Endometrium (tissue), 2 donors: ENCODE measurements around the gene MYLK.

Experiments
- FAIRE-seq: peaks from 2 replicates; lab custom pipeline; 2012; peaks lifted over from hg19 to GRCh38; lab: Jason Lieb, UNC
- donor health status: control.
- donor health status: control.

Gene MYLK

DNA sequence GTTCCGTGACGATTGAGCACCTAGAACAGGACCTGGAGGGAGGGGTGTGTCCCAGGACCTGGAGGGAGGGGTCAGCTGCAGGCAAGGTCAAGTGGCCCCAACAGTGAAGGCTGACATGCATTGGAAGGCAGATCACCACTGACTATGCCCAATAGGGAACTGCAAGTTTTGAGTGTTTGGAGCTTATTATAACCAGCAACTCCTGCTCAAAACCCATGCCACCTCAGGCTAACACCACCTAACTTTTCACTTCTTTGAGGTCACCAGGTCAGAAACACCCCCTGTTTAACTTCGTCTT, 93.1 kb downstream of the MYLK start:
- FAIRE-seq: no peak

DNA sequence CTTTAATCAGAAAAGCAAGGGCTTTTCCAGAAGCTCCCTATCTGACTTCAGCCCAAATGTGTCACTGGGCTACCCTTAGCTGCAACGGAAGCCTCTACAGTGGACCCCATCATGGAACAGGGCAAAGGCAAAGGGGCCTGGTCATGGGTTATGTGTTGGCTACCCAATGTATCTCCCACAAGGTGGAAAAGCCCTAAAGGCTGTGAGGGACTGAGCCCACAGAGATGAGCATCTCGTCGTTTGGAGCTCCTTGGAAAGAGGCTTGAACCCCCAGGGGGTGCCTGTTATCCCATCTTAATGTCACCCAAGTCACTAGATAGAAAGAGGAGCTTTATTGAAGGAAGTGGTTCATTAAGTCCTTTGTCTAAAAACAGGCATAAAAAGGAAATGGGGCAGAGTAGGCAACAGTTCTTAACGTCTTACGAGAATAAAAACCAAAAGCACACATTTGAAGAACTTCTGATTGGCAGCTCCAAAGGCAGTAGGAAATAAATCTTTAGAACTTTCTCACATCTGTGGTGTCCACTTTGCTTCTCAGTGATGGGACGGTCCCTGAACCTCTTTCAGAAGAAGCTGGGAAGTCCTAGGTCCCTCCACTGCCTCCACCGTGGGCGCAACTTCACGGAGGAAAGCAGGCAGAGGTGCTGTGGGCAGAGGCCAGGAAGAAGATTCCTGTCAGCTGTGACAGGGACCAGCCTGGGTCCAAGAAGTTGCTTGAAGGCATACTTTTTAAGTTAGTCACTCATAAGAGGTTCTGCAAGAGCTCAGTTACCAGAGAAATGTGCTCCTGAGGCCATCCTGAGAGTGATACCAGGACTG, 93.7 kb downstream of the MYLK start:
- no peak for FAIRE-seq

DNA sequence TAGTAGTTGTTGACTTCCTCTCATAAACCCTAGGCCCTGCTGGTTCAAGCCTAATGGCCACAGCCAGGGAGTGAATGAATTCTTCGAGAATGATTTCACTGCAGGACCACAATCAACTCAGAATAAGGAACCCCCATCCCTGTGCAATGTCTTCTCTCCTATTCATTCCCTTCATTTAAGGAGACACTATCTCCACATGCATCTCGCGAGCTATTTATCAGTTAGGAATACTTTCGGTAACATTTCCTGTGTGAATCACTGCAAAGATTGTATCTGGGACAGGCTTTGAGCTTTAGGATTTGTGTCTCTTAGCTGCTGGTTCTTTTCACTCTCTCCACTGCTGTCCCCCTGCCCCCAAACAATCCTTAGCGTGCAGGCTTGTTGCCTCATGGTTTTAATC, 94.4 kb downstream of the MYLK start:
- no peak for FAIRE-seq

DNA sequence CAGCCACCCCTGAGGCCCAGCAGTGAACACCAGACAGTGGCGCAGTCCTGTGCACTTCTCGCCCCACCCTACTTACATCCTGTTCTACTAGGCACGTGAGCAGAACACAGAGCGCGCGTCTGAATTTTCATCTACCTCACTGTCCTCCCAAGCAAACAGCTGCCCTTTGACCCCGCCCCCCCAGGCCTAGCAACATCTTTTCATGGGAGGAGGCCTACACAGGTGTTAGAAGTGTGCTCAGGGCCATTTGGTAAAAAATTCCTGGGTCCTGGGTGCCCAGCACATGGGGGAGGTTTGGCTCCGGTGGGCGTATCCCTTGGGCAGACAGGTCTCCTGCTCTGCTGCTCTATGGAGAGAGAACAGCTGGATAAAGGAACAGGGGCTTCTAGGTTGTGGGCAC, 95.0 kb downstream of the MYLK start:
- FAIRE-seq: no peak

DNA sequence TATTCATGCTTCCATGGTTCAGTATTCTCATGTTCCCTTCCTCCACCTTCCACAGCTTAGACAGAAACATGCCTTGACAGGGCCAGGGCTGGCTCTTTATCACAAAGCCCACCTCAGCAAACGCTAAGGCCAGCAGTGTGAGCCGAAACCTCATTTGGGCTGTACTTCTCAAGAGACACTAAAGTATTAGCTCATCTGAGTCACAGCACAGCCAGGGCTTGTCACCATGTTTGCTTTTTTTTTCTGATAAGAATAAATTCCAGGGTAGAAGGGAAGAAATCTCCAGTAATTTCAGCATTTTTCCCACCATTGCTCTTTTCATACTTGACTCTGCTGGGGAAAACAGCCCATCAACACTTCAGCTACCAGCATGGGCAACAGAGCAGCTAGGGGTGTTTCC, 95.4 kb downstream of the MYLK start:
- FAIRE-seq: no peak

DNA sequence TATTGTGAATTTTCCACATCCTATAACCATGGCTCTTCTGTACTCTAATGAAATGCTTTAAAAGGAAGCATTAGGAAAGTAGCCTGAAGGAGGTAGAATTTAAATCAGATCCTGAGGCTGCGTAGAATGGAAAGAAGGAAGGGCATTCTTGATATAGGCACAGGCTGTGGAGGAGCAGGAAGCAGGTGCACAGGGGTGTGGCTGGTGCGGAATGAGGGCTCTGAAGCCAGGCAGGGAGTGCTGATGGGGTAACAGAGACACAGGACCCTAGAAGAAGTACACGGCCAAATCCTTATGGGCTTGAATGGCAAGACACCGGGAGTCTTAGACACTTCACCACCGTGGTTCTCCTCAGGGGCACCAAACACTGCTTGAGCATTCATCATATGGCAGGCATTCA, 97.0 kb downstream of the MYLK start:
- no peak for FAIRE-seq

DNA sequence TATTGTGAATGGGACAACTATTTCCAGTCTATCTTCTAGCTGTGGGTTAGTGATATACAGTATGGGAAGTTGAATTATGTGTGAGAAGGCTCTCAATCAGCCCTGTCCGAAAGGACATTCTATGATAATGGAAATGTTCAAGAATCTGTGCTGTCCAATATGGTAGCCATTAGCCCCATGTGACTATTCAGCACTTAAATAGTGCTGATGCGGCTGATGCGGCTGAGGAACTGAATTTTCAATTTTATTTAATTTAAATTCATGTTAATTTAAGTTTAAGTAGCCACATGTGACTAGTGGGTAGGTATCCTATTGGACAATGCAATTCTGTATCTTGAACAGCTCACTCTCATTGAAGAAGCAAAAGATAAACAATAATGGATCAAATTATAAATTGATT, 98.5 kb downstream of the MYLK start:
- FAIRE-seq: no peak

DNA sequence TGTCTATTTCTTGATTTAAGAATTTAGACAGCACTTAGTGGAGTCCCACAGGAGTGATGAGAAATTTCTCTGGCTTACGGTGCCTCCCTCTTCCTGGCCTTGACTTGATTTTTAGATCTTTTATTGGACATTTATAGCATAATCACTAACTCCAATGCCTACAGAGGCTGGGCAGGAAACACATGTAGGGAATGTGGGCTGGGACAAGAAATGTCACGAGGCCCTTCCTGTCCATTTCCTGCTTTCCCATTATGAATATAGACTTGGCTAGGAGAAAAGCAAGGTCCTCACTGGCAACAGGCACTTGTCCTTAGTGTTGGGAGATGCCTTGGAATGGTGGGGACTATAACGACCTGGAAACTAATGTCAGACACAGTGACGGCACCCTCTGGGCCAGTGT, 100.3 kb downstream of the MYLK start:
- no peak for FAIRE-seq

DNA sequence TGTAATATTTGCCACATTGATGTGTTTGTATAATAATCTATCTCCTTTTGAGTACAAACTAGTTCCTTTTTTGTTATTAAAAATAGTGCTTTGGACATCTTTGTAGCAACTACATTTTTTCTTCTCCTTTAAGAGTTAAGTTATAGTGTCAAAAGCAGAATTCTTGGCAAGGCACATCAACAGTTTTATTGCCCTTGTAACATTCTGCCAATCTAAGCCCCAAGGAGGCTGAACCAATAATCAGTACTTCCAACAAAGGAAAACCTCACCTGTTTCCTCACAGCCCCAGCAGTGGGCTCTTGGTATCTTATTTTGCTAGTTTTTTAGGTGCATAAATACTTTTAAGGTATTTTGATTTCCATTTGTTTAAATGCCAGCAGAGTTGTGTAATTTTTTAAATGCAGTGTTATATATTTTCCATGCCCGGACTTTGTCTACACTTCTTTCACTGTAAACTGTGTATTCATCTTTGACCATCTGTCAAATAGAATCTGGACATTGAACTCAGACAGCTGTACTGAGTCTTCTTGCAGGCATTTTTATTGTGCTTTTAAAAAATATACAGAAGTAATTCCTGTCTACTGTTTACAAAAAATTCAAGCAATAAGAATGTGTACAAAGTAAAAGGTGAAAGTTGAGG, 101.0 kb downstream of the MYLK start:
- no peak for FAIRE-seq

DNA sequence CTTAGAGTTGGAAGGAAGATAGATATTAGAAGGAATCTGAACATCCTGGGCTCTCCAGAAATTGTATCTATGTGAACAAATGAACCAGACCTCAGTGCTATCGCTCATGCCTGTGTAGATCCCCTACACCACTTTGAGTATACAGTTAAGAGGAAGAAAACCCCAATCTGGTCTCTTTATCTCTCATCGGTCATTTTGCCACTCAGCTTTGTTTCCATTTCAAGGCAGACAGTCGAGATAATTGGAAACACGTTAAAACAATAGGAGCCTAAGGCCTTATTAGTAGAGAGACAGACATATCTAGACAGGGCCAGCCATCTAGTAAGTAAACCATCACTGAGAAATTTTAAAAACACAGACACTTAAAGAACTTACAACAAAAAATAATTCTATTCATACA, 101.6 kb downstream of the MYLK start:
- FAIRE-seq: no peak

DNA sequence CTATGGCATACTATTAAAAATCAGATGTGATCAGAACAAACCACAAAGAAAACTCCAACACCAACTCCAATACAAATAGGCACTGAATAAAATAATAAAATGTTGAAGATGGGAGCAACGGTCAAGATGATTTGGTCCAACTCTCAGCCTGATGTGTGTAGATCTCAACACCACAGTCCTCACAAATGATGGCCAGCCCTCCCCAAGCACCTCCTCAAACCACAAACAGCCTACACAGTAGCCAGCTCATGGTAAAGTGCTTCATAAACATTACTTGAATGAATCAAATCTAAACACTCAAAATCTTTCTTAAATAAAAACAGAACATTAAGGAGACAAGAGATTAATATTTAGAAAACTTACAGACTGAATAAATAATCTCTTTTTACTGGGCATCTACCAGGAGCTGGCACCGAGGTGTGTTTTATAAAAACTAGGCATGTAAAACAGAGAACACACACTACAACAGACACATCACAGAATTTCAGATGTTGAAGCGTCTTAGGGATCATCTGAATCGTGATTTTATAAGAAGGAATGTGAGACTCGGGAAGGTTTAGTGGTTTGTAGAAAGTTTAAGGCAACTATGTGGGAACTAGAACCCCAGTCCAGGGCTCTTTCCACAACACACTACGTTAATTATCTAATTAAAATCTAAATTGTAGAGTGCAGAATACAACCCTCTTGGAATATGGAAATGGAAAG, 102.4 kb downstream of the MYLK start:
- no peak for FAIRE-seq

DNA sequence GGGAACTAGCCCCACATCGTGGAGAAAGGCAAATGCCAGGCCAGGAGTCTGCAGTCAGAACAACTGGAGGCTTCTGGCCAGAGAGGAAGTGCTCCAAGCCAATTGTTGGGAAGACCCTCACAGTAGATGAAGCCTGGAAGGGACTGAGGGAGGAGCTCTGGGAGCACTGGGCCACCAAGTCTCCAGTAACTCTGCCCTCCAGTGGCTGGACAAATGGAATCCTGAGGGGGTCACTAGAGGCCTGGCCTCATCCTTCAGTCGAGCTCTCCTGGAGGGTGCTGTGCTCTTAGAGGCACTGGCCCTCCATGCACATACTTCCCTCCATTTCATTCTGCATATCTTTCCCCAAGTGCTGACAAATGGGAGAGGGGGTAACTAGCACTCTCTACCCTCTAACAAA, 103.0 kb downstream of the MYLK start:
- FAIRE-seq: no peak

DNA sequence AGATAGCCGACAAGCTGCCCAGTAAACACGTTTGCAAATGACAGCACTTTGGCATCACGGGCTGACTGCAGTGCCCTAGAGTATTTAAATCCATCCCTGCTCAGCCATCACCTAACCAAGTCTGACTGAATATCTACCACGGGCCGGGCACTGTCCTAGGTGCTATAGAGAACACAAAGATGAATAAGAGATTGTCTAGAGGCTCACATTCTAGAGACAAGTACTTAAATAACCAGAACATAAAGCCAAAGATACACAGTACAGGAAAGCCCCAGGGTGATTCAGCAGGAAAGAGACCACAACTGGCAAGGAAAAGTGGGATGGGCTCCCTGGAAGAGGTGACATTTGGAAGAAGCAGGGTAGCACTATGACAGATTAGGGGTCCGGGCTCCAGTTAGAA, 103.5 kb downstream of the MYLK start:
- no peak for FAIRE-seq

DNA sequence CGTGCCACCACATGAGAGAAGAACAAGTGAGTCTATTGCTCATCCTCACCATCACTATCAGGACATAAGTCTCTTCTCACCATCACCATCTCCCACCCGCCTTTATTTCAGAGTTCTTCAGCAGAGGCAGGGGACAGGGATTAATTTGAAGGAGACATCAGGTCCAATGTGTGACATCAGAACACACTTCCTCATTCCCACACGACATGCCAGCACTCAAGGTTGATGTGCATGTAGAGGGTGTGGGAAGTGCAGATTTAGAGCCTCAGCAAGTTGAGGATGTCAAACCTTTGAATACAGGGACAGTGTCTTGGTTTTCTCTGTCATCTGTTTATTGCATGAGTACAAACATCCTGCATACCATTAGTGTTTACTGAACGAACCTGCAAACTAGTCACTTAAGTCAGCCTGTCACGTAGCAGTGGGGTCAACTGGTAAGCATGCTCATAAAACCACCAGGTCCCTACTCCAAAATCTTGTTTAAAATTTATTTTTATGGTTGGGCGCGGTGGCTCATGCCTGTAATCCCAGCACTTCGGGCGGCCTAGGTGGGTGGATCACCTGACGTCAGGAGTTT, 104.4 kb downstream of the MYLK start:
- FAIRE-seq: no peak

DNA sequence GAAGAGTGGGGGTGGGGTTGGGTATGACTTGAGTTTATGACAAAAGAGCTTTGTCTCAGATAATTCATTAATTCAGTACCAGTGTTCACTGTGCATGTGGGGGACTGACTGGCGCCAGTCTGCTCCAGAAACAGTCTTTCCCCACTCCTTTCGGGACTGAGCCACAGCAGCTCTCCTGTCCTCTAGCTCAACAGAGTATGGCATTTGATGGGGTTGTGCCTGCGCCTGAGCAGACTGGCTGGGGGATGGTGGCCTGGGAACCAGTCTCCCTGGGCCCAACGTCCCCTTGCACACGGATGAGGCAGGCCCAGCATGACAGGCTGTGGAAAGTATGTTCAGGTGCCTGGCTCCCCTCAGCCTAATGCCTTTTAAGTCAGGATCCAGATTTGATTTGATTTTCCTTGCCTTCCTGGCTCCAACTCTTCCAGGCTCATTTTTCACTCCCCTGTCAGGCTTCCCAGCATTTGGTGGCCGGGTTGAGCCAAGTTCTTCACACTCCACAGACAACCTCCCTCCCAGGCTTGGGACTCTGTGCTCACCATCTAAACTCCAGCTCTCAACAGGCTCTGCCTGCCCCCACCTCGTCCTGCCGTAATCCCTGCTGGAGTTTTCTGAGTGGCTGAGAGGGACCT, 105.0 kb downstream of the MYLK start:
- no peak for FAIRE-seq

DNA sequence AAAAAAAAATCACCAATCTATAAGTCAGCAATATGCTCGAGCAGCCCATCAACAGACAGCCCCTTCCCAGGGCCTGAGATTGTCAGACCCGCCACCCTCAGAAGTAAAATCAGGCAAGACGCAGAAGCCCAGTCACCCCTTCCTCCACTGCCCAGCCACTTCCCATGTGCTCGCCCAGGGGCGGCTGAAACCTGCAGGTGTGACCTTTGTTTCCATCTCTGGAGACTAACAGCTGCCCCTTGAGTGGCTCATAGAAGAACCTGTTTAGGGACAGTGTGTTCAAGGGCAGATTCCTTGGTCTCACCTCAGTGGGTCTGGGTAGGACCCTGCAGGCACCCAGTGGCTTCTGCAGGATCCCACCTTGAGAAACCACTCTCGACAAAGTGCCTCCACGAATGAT, 105.6 kb downstream of the MYLK start:
- no peak for FAIRE-seq

DNA sequence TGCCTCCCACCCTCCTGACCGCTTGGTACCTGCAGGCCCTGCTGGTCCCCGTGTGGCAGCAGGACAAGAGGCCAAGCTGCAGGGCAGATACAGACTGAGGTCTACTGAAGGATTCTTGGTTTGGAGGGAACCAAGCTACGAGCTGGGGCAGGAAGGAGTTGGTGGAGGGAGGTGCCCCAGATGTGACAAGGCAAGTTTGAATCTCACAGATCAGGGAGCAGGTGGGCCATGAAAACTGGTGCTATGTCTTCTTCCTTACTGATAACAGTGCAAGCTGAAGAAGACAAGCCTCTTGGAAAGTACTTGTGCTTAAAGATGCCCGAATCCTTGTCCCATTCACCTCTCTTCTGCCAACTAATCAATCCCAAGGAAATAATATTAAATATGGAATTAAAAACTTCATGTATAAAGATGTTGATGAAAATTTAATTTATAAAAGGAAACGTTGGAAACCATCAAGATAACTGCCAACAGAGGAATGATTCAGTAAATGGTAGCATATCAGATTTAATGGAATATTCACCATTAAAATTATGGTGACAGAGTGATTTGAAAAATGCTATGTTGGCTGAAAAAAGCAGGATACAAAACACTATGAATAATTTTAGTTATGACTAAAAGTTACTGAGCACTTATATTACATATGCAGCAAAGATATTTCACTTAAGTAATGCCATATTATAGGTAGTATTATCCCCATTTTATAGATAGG, 107.9 kb downstream of the MYLK start:
- no peak for FAIRE-seq

DNA sequence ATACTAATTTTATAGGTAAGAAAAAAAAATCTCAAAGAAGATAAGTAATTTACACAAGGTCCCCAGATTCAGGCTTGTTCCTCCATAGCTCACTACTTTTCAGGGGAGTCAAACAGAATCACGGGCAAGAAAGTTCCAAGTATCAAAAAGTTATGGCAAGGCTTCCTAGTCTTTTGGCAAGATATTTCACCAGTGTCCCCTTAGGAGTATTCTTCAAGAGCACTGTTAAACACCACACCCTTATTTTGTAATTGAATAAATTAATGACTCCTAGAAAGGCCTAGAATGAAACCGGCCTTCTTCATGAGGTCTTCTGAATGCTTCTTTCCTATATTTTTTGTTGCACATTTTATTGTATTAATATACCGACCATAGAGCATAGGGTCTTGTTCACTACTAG, 109.7 kb downstream of the MYLK start:
- no peak for FAIRE-seq

DNA sequence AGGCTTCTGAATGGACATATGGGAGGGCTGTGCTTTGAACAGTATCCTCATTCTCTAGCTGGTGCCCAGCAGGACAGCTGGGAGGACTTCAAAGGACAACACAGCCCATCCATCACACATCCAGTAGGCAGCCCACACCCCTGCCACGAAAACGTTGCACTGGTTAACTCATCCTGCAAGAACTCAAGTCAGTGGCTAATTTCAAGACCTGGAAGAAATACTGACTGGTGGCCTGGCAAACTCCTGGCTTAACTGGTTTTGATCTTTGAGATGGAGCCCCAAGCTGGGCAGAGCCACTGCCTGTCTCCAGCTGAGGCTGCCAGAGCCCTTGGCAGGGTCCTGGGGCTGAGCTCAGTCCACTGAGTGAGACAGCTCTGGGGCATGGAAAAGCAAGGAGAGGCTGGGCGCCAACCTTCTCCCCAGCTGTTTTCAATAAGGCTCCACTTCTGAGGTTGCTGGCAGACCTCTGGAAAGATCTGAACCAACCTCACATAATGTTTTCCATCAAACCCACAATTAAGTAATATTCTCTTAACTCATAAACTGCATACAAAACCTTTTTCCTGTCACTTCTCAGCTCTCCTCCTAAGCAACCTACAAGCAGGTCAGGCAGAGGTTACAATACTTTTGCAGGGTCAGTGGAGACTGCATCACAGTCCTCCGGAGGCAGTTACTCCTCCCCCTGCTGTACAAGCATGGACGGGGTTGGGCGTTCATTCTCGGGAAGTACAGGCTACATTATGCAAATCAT, 110.3 kb downstream of the MYLK start:
- no peak for FAIRE-seq

DNA sequence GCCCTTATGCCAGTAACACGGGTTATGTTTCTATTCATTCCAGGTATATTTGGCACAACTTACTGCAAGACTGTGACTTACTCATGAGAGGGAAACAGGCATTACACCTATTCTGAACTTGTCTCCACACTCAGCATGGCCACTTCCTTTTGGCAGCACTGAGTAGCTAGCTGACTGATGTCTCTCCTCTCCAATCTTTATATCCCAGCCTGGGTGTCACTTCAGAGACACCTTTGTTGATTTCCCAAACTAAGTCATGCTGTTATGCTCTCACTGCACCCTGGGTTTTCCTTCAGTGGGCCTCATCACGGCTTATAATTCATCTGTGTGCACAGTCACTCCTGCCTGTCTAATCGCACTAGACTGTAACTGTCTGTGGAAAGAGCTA, 114.8 kb downstream of the MYLK start:
- FAIRE-seq: no peak
